Hippocampal formation (tissue), 2 donors: ENCODE results near the gene HAND1.

Experiments
- DNase-seq, 2 donors: peaks; one replicate each; lab custom pipeline; 2025; lab: John Stamatoyannopoulos, UW

The HAND1 gene

GRCh38 chr5:154506049-154506715 is 28.2 kb upstream of the HAND1 start:
- no peak for DNase-seq

GRCh38 chr5:154505567-154505966 is 27.5 kb upstream of the HAND1 start:
- DNase-seq = no peak

- no peak for DNase-seq
Observed at GRCh38 chr5:154503698-154504039, 25.6 kb upstream of the HAND1 start.

GRCh38 chr5:154502180-154502579 is 24.2 kb upstream of the HAND1 start:
- no peak for DNase-seq

- no peak for DNase-seq
Observed at GRCh38 chr5:154501566-154501965, 23.5 kb upstream of the HAND1 start.

- no peak for DNase-seq
Observed at GRCh38 chr5:154498994-154499393, 21.0 kb upstream of the HAND1 start.

- DNase-seq = no peak
Observed at GRCh38 chr5:154498591-154498990, 20.6 kb upstream of the HAND1 start.

- DNase-seq = no peak
Observed at GRCh38 chr5:154494036-154494435, 16.0 kb upstream of the HAND1 start.

GRCh38 chr5:154493274-154493673 is 15.2 kb upstream of the HAND1 start:
- no peak for DNase-seq

GRCh38 chr5:154491941-154492340 is 13.9 kb upstream of the HAND1 start:
- DNase-seq = no peak

- DNase-seq = no peak
Observed at GRCh38 chr5:154487541-154487940, 9.5 kb upstream of the HAND1 start.

GRCh38 chr5:154486427-154486866 is 8.4 kb upstream of the HAND1 start:
- DNase-seq = no peak

- no peak for DNase-seq
Observed at GRCh38 chr5:154485850-154486426, 7.9 kb upstream of the HAND1 start.

GRCh38 chr5:154485096-154485491 is 7.1 kb upstream of the HAND1 start:
- no peak for DNase-seq

- DNase-seq = no peak
Observed at GRCh38 chr5:154484393-154485095, 6.5 kb upstream of the HAND1 start.

- no peak for DNase-seq
Observed at GRCh38 chr5:154483654-154484392, 5.8 kb upstream of the HAND1 start.

GRCh38 chr5:154482528-154483449 is 4.8 kb upstream of the HAND1 start:
- no peak for DNase-seq

GRCh38 chr5:154481584-154482381 is 3.8 kb upstream of the HAND1 start:
- DNase-seq = no peak

- DNase-seq = no peak
Observed at GRCh38 chr5:154480847-154481246, 2.8 kb upstream of the HAND1 start.

GRCh38 chr5:154479944-154480750 is 2.1 kb upstream of the HAND1 start:
- no peak for DNase-seq
